Activated naive CD8-positive, alpha-beta T cell (primary cell): ENCODE measurements around the gene SV2B.

Experiments
- H3K27ac Mint-ChIP-seq: one replicate; pipeline ENCODE4 v1.8.0; 2021; ENCODE audit warnings: mixed read lengths
- H3K27me3 Mint-ChIP-seq: one replicate; pipeline ENCODE4 v1.8.0; 2021; ENCODE audit warnings: mixed read lengths
- H3K36me3 Mint-ChIP-seq: one replicate; pipeline ENCODE4 v1.8.0; 2021; ENCODE audit warnings: mixed read lengths
- H3K4me1 Mint-ChIP-seq: one replicate; pipeline ENCODE4 v1.8.0; 2021; ENCODE audit warnings: low read depth, mixed read lengths
- H3K4me3 Mint-ChIP-seq: one replicate; pipeline ENCODE4 v1.8.0; 2021; ENCODE audit warnings: mild to moderate bottlenecking, mixed read lengths
- H3K9me3 Mint-ChIP-seq: one replicate; pipeline ENCODE4 v1.8.0; 2021; ENCODE audit warnings: low read depth, mixed read lengths

SV2B gene

DNA sequence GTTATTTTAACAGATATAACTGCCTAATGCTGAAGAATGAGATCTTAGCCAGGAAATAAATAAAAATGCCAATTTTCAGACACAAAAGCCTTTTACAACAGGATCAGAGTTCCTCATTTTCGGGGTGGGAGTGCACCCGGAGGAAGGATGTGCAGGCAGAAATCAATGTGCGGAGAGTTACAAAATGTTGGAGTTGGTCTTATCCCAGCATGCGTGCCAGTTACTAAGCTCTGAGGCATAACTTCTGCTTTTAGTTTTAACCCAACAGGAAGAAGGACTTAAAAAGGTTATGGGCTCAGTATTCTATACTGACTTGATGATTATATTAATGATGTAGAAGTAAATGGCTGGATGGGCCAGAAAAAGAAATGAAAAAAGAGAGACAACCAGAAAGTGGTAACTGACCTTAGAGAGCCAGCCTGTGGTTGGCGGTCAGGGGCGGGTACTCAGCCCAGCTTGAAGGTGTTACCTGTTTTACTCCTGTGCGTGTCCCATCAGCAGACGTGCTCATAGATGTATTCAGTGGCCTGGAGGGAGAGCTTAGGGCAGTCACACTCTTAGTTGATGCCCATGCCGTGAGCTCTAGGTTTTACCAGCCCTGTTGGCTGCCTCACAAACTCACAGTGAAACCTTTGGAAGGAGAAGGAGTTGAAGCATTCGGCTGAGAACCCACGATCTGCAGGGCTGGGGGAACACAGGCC lies 164.7 kb downstream of the SV2B start:
- H3K27ac Mint-ChIP-seq, result no peak overlapping the region
- H3K4me3 Mint-ChIP-seq, result no peak overlapping the region
- no peaks in the 10 kb centered on the region for H3K36me3 Mint-ChIP-seq
- no peaks in the 10 kb centered on the region for H3K4me1 Mint-ChIP-seq
- peaks cover 12% of the 10 kb centered on the region for H3K27me3 Mint-ChIP-seq
- no peaks in the 10 kb centered on the region for H3K9me3 Mint-ChIP-seq

DNA sequence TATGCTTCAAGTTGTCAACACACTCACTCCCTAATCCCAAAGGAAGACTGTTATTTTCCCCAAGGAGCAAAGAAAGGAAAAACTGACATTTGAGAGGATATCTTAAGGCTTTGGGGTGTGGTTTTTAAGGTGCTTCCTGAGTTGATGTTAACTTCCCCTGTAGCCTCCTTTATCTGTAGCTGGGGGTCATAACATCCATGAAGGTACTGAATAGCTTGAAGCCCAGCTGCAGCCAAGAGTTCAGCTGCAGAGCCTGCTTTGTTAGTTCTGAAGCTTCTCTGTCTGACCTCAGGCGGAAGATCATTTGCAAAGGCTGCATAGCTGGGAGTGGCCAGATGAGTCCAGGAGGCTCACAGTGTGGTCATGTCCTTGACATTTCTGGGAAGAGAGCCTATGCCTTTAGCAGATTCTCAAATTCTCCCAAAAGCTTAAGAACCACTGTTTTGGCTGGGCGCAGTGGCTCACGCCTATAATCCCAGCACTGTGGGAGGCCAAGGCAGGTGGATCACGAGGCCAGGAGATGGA lies 165.4 kb downstream of the SV2B start:
- Mint-ChIP-seq H3K27ac (no peak overlapping the region), H3K36me3 (no peaks in the 10 kb centered on the region), H3K27me3 (peaks cover 12% of the 10 kb centered on the region), H3K4me3 (no peak overlapping the region), H3K4me1 (no peaks in the 10 kb centered on the region), H3K9me3 (no peaks in the 10 kb centered on the region)

DNA sequence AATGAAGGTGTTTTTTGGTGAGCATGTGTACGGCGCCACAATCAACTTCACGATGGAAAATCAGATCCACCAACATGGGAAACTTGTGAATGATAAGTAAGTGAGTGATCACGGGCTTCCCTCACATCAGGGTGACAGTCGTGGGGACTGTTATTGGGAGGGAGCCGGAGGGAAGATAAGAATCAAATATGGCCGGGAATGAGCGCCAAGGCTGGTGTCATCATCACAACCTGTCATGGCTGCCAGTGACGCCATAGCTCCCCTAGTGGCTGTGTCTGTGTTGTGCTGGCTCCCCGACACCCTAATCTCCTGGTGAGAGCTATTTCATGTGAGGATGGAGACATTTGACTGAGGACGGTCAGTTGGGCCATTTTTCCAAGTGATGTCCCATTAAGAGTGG lies 168.5 kb downstream of the SV2B start:
- Mint-ChIP-seq H3K27ac (no peak overlapping the region), H3K4me1 (peaks cover 6% of the 10 kb centered on the region), H3K9me3 (no peaks in the 10 kb centered on the region), H3K4me3 (no peak overlapping the region), H3K36me3 (no peaks in the 10 kb centered on the region), H3K27me3 (peaks cover 15% of the 10 kb centered on the region)

- Mint-ChIP-seq H3K9me3 (no peaks in the 10 kb centered on the region), H3K4me1 (peaks cover 6% of the 10 kb centered on the region), H3K4me3 (no peak overlapping the region), H3K27me3 (peaks cover 13% of the 10 kb centered on the region), H3K27ac (no peak overlapping the region), H3K36me3 (no peaks in the 10 kb centered on the region)
Observed at GRCh38 chr15:91270747-91271146, 170.7 kb downstream of the SV2B start.

- peaks cover 17% of the 10 kb centered on the region for H3K27me3 Mint-ChIP-seq
- no peak overlapping the region for H3K27ac Mint-ChIP-seq
- peaks cover 6% of the 10 kb centered on the region for H3K4me1 Mint-ChIP-seq
- H3K4me3 Mint-ChIP-seq, result peak overlapping the region; percentile 51
- H3K9me3 Mint-ChIP-seq, result peaks cover 7% of the 10 kb centered on the region
- peaks cover 4% of the 10 kb centered on the region for H3K36me3 Mint-ChIP-seq
Observed at GRCh38 chr15:91271565-91272153, 171.6 kb downstream of the SV2B start.

GRCh38 chr15:91275844-91276243 lies 175.8 kb downstream of the SV2B start:
- peaks cover 7% of the 10 kb centered on the region for H3K9me3 Mint-ChIP-seq
- no peak overlapping the region for H3K4me3 Mint-ChIP-seq
- H3K27me3 Mint-ChIP-seq, result peaks cover 9% of the 10 kb centered on the region
- no peak overlapping the region for H3K27ac Mint-ChIP-seq
- peaks cover 4% of the 10 kb centered on the region for H3K36me3 Mint-ChIP-seq
- peaks cover 6% of the 10 kb centered on the region for H3K4me1 Mint-ChIP-seq

DNA sequence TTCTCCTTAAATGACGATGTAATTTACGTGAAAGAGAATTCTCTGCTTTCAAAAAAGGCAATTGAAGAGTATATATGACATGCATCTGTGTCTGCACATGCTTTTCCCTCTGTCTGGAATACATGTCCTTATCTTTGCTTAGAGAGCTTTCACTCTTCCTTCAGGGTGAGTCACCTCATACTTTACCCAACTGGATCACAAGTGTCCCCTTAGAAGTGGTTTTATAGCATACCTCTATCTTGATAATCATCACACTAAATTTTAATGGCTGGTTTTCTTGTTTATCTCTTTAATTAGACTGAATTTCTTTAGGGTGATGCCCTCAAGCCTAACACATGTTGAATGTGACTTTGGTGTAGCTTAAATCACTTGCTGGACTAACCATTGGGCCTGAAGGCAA lies 178.9 kb downstream of the SV2B start:
- H3K9me3 Mint-ChIP-seq, result peaks cover 7% of the 10 kb centered on the region

GRCh38 chr15:91279486-91279885 lies 179.4 kb downstream of the SV2B start:
- no peak overlapping the region for H3K4me3 Mint-ChIP-seq

More for the DNA sequence above, 178.9 kb downstream of the SV2B start:
- no peaks in the 10 kb centered on the region for H3K4me1 Mint-ChIP-seq
- peaks cover 6% of the 10 kb centered on the region for H3K27me3 Mint-ChIP-seq
- H3K27ac Mint-ChIP-seq, result no peak overlapping the region
- peaks cover 4% of the 10 kb centered on the region for H3K36me3 Mint-ChIP-seq
- H3K4me3 Mint-ChIP-seq, result no peak overlapping the region

DNA sequence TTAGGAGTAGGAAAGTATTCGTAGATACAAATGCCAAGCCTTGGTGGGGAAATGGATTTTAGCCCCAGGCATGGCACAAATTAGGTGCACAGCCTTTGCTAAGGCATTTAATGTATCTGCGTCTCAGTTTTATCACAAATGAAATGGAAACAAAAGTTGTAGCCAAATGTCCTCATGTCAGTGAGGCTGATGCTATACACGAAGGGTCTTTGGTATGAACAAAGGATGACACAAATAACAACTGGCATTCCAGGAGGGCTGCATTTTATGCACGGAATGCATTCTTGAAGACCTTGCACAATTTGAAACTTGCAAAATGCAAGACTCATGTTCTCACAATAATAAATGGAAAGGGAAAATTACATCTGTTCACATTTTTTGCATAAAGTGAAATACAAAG lies 181.9 kb downstream of the SV2B start:
- Mint-ChIP-seq H3K4me3 (no peak overlapping the region), H3K27ac (no peak overlapping the region), H3K4me1 (no peaks in the 10 kb centered on the region), H3K36me3 (no peaks in the 10 kb centered on the region), H3K9me3 (no peaks in the 10 kb centered on the region), H3K27me3 (peaks cover 3% of the 10 kb centered on the region)

More at GRCh38 chr15:91279486-91279885, 179.4 kb downstream of the SV2B start:
- Mint-ChIP-seq H3K4me1 (no peaks in the 10 kb centered on the region), H3K9me3 (peaks cover 7% of the 10 kb centered on the region), H3K27ac (no peak overlapping the region), H3K27me3 (peaks cover 6% of the 10 kb centered on the region), H3K36me3 (peaks cover 4% of the 10 kb centered on the region)

- Mint-ChIP-seq H3K27me3 (peaks cover 3% of the 10 kb centered on the region), H3K36me3 (no peaks in the 10 kb centered on the region), H3K4me3 (no peak overlapping the region), H3K4me1 (no peaks in the 10 kb centered on the region), H3K27ac (no peak overlapping the region), H3K9me3 (no peaks in the 10 kb centered on the region)
Observed at GRCh38 chr15:91282486-91282885, 182.4 kb downstream of the SV2B start.

DNA sequence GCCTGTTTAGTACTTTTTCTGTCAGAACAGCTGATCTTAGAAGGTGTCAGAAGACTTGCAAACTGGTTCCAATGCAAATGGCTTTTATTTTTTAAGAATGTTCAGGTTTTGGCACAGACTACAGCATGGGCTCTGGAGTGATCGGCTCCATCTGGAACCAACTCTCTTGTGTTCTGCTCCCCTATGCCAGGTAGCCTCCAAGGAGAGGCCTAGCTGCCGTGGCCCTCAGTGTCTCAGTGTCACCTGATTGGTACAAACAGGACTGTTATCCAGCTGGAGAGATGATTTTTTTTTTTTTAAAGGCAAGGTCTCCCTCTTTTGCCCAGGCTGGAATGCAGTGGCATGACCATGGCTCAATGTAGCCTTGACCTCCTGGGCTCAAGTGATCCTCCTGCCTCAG lies 183.1 kb downstream of the SV2B start:
- no peaks in the 10 kb centered on the region for H3K4me1 Mint-ChIP-seq
- H3K27me3 Mint-ChIP-seq, result peaks cover 1% of the 10 kb centered on the region
- H3K36me3 Mint-ChIP-seq, result no peaks in the 10 kb centered on the region
- no peak overlapping the region for H3K4me3 Mint-ChIP-seq
- H3K9me3 Mint-ChIP-seq, result no peaks in the 10 kb centered on the region
- H3K27ac Mint-ChIP-seq, result no peak overlapping the region

DNA sequence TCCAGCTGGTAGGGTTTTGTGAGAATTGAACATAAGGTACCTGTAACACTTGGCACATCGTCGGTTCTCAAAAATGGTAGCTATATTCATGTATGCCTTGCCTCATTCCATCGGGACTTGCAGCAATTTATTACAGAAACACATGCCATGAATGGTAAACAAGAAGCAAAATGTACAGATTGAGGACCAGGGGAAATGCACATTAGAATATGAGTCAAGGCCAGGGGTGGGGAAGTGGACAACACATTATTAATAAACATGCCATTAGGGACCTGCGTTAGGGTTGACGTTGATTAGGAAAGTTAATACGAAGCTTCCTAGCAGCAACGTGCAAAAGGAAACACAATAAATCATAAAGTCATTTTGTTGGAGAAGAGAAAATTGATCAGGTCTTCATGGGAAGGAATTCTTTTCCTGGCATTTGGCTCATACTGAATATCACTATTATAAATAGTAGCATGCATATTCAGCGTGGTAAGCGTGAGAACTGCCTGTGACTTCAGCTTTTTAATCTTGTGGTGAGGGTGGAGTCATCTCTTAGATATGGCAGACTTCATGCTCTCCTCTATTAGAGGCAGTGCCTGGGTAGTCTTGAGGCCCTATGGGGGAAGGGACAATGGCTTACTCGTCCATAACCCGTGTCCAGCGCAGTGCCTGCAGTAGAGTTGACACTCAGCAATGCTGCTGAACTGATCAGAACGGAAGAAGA lies 184.9 kb downstream of the SV2B start:
- Mint-ChIP-seq H3K4me3 (no peak overlapping the region), H3K36me3 (no peaks in the 10 kb centered on the region), H3K4me1 (peaks cover 3% of the 10 kb centered on the region), H3K27ac (no peak overlapping the region), H3K27me3 (peaks cover 1% of the 10 kb centered on the region), H3K9me3 (no peaks in the 10 kb centered on the region)

DNA sequence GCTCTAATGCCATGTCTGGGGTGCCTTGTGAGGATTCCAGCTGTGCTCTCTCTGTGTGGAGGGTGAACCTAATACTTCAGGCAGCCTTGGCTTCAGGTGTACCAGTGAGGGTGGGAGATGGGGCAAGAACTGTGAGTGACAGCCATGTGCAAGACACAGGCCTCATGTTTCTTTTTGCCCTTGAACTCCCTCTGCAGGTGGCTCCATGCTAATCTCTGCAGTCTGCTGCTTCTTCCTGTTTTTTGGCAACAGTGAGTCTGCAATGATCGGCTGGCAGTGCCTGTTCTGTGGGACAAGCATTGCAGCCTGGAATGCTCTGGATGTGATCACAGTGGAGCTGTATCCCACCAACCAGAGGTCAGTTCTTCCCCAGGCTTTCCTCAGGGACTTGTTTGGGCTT lies 189.3 kb downstream of the SV2B start:
- H3K9me3 Mint-ChIP-seq, result no peaks in the 10 kb centered on the region
- no peaks in the 10 kb centered on the region for H3K36me3 Mint-ChIP-seq
- no peak overlapping the region for H3K27ac Mint-ChIP-seq
- H3K4me1 Mint-ChIP-seq, result peaks cover 7% of the 10 kb centered on the region
- H3K27me3 Mint-ChIP-seq, result peaks cover 1% of the 10 kb centered on the region
- no peak overlapping the region for H3K4me3 Mint-ChIP-seq

DNA sequence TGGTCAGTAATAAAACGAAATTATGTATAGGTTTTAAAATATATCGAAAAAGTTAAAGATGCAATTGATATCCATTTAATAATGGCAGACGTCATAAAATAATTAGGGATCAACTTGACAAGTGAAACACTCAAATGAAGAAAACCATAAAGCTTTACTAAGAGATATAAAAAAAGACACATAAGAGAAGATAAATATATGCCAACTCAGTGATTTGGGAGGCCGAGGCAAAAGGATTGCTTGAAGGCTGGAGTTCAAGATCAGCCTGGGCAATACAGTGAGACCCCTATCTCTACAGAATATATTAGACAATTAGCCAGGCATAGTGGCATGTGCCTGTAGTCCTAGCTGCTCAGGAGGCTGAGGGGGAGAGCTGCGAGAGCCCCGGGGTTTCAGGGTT lies 190.5 kb downstream of the SV2B start:
- Mint-ChIP-seq H3K27me3 (no peaks in the 10 kb centered on the region), H3K4me3 (no peak overlapping the region), H3K36me3 (no peaks in the 10 kb centered on the region), H3K9me3 (no peaks in the 10 kb centered on the region), H3K27ac (no peak overlapping the region), H3K4me1 (peaks cover 7% of the 10 kb centered on the region)

- Mint-ChIP-seq H3K4me1 (peaks cover 7% of the 10 kb centered on the region), H3K9me3 (no peaks in the 10 kb centered on the region), H3K27me3 (no peaks in the 10 kb centered on the region), H3K4me3 (no peak overlapping the region), H3K36me3 (no peaks in the 10 kb centered on the region), H3K27ac (no peak overlapping the region)
Observed at GRCh38 chr15:91291673-91292072, 191.6 kb downstream of the SV2B start.
